ENCODE measurements around the gene CEP104. TPM values are rescaled to one million over a fixed set of nuclear protein-coding genes. Genes with fewer than 3 reads are reported as not detected.

CEP104 gene
- total RNA-seq, 2 experiments from 2014 or later = 33.6 to 35.5 TPM

DNA sequence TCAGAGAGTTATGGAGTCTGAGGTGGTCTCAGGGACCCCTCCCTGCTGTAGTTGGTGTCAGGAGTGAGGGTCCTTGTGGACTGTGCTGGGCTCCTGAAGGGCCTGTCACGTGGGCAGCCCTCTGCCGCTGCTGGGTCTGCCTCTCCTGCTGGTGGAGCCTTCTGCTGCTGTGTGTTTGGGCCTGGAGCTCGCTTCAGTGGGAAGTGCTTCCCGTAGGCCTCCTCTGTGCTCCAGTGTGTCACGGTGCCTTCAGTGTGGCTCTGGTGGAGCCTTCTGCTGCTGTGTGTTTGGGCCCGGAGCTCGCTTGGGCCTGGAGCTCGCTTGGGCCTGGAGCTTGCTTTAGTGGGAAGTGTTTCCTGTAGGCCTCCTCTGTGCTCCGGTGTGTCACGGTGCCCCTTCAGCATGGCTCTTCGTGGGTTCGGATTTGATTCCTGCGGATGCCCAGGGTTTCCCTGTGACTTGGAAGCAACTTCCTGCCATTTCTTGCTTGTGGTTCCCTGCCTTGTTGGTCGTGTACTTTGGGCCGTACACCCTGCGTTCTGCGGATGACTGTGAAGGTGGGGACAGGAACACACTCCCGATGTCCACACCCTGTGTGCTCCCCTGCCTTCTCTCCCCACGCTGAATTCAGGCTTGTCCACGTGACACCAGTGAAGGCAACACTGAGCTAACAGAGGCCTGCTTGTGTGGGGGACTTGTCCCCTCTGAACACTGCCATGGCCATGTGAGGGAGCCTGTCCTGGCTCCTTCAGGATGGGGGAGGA, 23.6 kb upstream of the CEP104 start:
- H3K27ac Mint-ChIP-seq = no peak overlapping the region
- peaks cover 5% of the 10 kb centered on the region for H3K4me1 Mint-ChIP-seq
- DNase-seq = no peak
- ChIA-PET POLR2A (interaction anchor here (0.7 kb wide), 1 partner anchor 20 kb away, joined by 3 read pairs; no protein-coding TSS in a partner anchor), CTCF (no interaction called here)
- H3K36me3 Mint-ChIP-seq (ENCODE audit: low read depth) = peaks cover 40% of the 10 kb centered on the region
- H3K9me3 Mint-ChIP-seq (ENCODE audit: low read depth) = peaks cover 5% of the 10 kb centered on the region
- H3K4me3 Mint-ChIP-seq = no peak overlapping the region
- no peak for ATAC-seq
- H3K27me3 Mint-ChIP-seq = no peaks in the 10 kb centered on the region
- intact Hi-C loops (cut with DNase I, micrococcal nuclease) = no loop called here

DNA sequence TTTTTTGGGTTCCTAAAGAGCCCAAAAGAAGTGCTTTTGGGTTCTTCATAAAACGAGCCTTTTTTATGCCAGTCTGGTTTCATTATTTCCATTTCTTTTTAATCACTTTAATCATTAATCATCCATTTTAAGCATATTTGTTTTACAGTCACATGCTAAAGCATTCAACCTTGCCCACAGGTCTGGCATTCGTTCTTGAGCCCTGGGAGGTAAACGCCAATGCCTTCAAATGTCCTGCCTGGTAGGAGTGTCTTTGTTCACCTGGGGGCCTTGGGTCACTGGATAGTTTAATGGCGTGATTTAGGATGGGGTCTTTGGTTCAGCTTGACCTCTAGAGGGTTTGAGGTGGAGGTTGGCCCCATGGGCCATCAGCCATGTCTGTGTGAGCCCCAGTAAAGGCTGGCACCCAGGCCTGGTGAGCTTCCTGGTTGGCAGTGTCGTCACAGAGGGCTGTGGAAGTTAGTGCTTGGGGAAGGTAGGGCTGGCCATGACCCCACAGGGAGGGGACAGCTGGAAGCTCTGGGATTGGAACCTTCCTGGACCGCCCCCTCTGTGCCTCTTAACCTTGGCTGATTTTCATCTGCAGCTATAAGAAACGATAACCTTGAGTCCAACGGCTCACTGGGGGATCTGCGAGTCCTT, 22.9 kb upstream of the CEP104 start:
- no peak overlapping the region for H3K27ac Mint-ChIP-seq
- no peaks in the 10 kb centered on the region for H3K27me3 Mint-ChIP-seq
- ATAC-seq (no peak), DNase-seq (no peak)
- intact Hi-C loops (cut with DNase I, micrococcal nuclease) = no loop called here
- peaks cover 4% of the 10 kb centered on the region for H3K4me1 Mint-ChIP-seq
- ChIA-PET CTCF (no interaction called here), POLR2A (interaction anchor here (0.7 kb wide), 1 partner anchor 21 kb away, joined by 3 read pairs; no protein-coding TSS in a partner anchor)
- H3K36me3 Mint-ChIP-seq (ENCODE audit: low read depth) = peaks cover 43% of the 10 kb centered on the region
- H3K4me3 Mint-ChIP-seq = no peak overlapping the region
- H3K9me3 Mint-ChIP-seq (ENCODE audit: low read depth) = peaks cover 5% of the 10 kb centered on the region

DNA sequence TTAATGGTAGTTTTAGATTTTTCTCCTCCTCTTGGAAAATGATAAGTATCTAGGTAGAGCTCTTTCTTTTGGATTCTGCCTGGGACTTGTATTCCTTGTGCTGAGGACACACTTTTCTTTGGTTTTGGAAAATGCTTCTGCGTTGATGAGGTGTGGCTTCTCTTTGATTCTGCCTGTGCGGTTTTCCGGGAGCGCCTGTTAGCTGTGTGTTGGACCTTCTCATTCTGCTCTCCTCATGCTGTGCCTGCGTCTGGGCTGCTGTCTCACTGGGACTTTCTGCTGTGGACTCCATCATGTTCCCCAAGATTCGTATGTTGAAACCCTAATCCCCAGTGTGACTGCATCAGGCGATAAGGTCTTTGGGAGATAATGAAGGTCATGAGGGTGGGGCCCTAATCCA, 22.1 kb upstream of the CEP104 start:
- CTCF ChIA-PET = no interaction called here
- POLR2A ChIA-PET = no interaction called here
- H3K27ac Mint-ChIP-seq = no peak overlapping the region

DNA sequence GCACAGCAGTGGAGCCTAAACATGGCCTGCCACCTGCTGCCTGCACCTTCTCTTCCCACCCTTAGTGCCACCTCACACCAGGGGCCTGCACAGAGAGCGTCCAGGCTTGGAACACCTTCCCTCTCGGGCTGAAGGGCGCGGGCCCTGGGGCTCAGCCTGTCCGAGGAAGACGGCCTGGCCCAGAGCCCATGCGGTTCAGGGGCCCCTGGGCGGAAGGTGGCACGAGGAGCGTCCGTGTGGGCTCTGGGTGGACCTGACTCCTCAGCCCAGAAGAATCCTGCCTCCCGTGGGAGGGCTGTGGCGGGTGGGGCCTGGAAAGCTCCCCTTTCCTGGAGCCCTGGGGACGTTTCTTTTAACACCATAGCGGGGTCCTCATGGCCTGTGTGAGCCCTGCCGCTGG, 19.7 kb upstream of the CEP104 start:
- Mint-ChIP-seq H3K9me3 (ENCODE audit: low read depth) (peaks cover 5% of the 10 kb centered on the region), H3K4me3 (no peak overlapping the region), H3K4me1 (no peaks in the 10 kb centered on the region), H3K36me3 (ENCODE audit: low read depth) (peaks cover 41% of the 10 kb centered on the region), H3K27ac (no peak overlapping the region), H3K27me3 (no peaks in the 10 kb centered on the region)
- intact Hi-C loops (cut with DNase I, micrococcal nuclease) = no loop called here
- ATAC-seq (no peak), DNase-seq (no peak)
- ChIA-PET CTCF (no interaction called here), POLR2A (no interaction called here)

More for the DNA sequence above, 22.1 kb upstream of the CEP104 start:
- Mint-ChIP-seq H3K4me1 (no peaks in the 10 kb centered on the region), H3K36me3 (ENCODE audit: low read depth) (peaks cover 36% of the 10 kb centered on the region), H3K9me3 (ENCODE audit: low read depth) (peaks cover 5% of the 10 kb centered on the region), H3K4me3 (no peak overlapping the region), H3K27me3 (no peaks in the 10 kb centered on the region)
- intact Hi-C loops (cut with DNase I, micrococcal nuclease) = no loop called here
- DNase-seq (no peak), ATAC-seq (no peak)

DNA sequence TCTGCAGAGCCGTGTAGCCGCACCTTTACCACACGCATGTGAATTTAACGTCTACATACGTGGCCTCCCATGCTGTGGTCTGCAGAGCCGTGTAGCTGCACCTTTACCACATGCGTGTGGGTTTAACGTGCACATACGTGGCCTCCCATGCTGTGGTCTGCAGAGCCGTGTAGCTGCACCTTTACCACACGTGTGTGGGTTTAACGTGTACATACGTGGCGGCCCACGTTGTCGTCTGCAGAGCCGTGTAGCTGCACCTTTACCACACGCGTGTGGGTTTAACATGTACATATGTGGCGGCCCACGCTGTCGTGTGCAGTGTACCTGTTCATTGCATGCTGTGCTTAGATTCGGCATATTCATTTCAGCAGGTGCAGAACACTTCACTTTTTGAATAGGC, 17.7 kb upstream of the CEP104 start:
- Mint-ChIP-seq H3K36me3 (ENCODE audit: low read depth) (peaks cover 41% of the 10 kb centered on the region), H3K4me3 (no peak overlapping the region), H3K4me1 (no peaks in the 10 kb centered on the region), H3K9me3 (ENCODE audit: low read depth) (peaks cover 5% of the 10 kb centered on the region), H3K27me3 (no peaks in the 10 kb centered on the region), H3K27ac (no peak overlapping the region)
- CTCF ChIA-PET = no interaction called here
- POLR2A ChIA-PET = no interaction called here
- no peak for DNase-seq
- intact Hi-C loops (cut with DNase I, micrococcal nuclease) = no loop called here
- no peak for ATAC-seq

DNA sequence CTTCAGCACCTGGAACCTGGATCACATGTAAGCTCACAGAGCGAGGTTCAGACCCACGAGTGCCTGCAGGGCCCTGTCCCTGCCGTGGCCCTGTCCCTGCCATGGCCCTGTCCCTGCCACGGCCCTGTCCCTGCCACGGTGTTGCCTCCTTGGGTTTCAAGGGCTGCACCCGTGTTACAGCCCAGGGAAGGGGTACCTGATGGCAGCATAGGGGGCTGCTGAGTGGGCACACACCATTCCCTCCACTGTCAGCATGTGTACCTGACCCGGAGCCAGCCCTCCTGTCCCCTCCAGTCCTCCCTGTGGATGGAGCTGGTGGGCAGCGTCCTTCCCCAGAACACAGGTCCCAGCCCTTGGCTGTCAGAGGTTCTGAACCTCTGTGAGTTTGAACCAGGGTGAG, 15.5 kb upstream of the CEP104 start:
- Mint-ChIP-seq H3K9me3 (ENCODE audit: low read depth) (no peaks in the 10 kb centered on the region), H3K4me3 (no peak overlapping the region), H3K27ac (no peak overlapping the region), H3K36me3 (ENCODE audit: low read depth) (peaks cover 37% of the 10 kb centered on the region), H3K27me3 (no peaks in the 10 kb centered on the region), H3K4me1 (no peaks in the 10 kb centered on the region)
- CTCF ChIA-PET = interaction anchor here (0.8 kb wide), 1 partner anchor 15 kb away, joined by 3 read pairs; the partner anchor contains the start of genes CEP104 and DFFB
- ATAC-seq = no peak
- DNase-seq = no peak
- POLR2A ChIA-PET = no interaction called here
- intact Hi-C loops (cut with DNase I, micrococcal nuclease) = no loop called here

DNA sequence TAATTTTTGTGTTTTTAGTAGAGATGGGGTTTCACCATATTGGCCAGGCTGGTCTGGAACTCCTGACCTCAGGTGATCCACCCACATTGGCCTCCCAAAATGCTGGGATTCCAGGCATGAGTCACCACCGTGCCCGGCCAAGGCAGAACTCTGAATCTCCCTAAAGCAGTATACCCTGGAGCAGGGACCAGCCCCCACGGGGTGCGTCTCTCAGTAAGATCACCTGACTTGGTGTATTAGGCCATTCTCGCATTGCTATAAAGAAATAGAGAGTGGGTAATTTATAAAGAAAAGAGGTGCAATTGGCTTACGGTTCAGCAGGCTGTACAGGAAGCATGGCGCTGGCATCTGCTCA, 14.4 kb upstream of the CEP104 start:
- POLR2A ChIA-PET = no interaction called here
- DNase-seq (no peak), ATAC-seq (no peak)
- H3K27ac Mint-ChIP-seq = no peak overlapping the region
- H3K36me3 Mint-ChIP-seq (ENCODE audit: low read depth) = peaks cover 41% of the 10 kb centered on the region
- H3K27me3 Mint-ChIP-seq = no peaks in the 10 kb centered on the region
- no peaks in the 10 kb centered on the region for H3K9me3 Mint-ChIP-seq (ENCODE audit: low read depth)
- intact Hi-C loops (cut with DNase I, micrococcal nuclease) = no loop called here
- CTCF ChIA-PET = no interaction called here
- no peak overlapping the region for H3K4me3 Mint-ChIP-seq
- no peaks in the 10 kb centered on the region for H3K4me1 Mint-ChIP-seq

DNA sequence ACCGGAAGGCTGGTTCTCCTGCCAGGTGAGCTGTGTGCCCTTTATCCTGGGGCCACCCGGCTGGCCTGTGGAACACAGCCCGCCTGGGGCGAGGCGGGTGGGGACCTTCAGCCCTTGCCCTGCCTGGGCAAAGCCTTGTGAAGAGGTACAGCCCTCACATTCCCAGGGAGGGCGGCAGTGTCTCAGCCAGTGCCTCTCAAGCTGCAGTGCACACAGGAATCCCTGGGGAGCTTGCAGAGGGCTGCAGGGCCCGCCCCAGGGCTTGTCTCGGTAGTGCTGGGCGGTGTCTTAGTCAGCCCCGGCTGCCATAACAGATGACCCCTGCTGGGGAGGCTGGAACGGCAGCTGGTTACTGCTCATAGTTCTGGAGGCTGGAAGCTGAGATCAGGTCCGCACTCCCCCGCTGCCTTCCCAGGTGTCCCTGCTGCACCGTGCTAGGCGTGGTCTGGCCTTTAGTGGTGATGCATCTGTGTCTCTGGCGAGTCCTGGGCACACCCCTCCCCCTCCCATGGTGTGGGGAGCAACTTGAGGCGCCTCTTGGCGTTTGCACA, 12.8 kb upstream of the CEP104 start:
- no peaks in the 10 kb centered on the region for H3K27me3 Mint-ChIP-seq
- intact Hi-C loops (cut with DNase I, micrococcal nuclease) = no loop called here
- H3K9me3 Mint-ChIP-seq (ENCODE audit: low read depth) = no peaks in the 10 kb centered on the region
- peaks cover 3% of the 10 kb centered on the region for H3K4me1 Mint-ChIP-seq
- no peak overlapping the region for H3K27ac Mint-ChIP-seq
- POLR2A ChIA-PET = no interaction called here
- no peak overlapping the region for H3K4me3 Mint-ChIP-seq
- no peak for ATAC-seq
- CTCF ChIA-PET = interaction anchor here (0.5 kb wide), 1 partner anchor 64 kb away, joined by 3 read pairs; no protein-coding TSS in a partner anchor
- no peak for DNase-seq
- H3K36me3 Mint-ChIP-seq (ENCODE audit: low read depth) = peaks cover 31% of the 10 kb centered on the region

DNA sequence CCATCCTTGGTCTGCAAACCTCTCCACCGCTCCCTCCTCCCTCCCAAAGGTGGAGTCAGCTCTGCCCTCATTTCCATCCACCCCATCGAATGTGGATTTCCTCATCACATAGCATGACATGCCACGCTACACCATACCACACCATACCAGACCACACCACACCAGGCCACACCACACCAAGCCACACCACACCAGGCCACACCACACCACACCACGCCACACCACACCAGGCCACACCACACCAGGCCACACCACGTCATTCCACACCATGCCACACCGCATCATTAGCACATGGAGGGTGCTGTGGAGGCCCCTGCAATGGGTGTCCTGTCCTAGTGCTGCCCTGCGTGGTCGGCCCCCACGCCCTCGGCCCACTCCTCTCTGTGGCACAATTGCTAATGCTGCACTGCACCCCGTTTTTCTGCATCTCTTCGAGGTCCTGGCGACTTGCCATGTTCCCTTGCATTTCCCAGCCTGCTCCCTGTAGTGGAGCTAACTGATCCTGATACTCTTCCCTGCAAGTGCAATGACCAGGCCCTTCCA, 11.5 kb upstream of the CEP104 start:
- ChIA-PET POLR2A (no interaction called here), CTCF (no interaction called here)
- Mint-ChIP-seq H3K36me3 (ENCODE audit: low read depth) (peaks cover 26% of the 10 kb centered on the region), H3K4me1 (peaks cover 4% of the 10 kb centered on the region), H3K9me3 (ENCODE audit: low read depth) (no peaks in the 10 kb centered on the region), H3K4me3 (no peak overlapping the region), H3K27ac (no peak overlapping the region), H3K27me3 (no peaks in the 10 kb centered on the region)
- intact Hi-C loops (cut with DNase I, micrococcal nuclease) = no loop called here
- ATAC-seq (no peak), DNase-seq (no peak)

DNA sequence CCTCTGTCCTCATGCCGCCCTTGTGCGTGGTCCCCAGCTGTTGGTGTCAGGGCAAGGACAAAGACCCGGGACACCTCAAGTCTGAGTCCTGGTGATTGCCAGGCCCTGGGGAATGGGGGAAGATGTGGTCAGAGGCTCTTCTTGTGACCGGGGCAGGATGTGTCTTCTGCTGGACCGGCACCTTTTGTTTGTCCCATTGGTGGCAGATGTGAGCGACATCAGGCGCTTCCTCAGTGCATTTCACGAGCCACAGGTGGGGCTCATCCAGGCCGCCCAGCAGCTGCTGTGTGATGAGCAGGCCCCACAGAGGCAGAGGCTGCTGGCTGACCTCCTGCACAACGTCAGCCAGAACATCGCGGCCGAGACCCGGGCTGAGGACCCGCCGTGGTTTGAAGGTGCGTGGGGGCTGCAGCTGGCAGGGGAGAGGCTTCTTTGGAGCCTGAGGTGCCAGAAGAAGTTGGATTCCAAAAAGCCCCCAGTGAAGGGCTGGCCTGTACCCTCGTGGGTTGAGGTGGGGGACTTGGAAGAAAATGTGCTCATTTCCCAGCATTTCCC, 8.7 kb upstream of the CEP104 start:
- CTCF ChIA-PET = no interaction called here
- Mint-ChIP-seq H3K27ac (no peak overlapping the region), H3K4me1 (peaks cover 4% of the 10 kb centered on the region), H3K9me3 (ENCODE audit: low read depth) (no peaks in the 10 kb centered on the region), H3K4me3 (no peak overlapping the region), H3K36me3 (ENCODE audit: low read depth) (peaks cover 24% of the 10 kb centered on the region), H3K27me3 (no peaks in the 10 kb centered on the region)
- ATAC-seq = no peak
- DNase-seq = no peak
- POLR2A ChIA-PET = no interaction called here
- intact Hi-C loops (cut with DNase I, micrococcal nuclease) = no loop called here

DNA sequence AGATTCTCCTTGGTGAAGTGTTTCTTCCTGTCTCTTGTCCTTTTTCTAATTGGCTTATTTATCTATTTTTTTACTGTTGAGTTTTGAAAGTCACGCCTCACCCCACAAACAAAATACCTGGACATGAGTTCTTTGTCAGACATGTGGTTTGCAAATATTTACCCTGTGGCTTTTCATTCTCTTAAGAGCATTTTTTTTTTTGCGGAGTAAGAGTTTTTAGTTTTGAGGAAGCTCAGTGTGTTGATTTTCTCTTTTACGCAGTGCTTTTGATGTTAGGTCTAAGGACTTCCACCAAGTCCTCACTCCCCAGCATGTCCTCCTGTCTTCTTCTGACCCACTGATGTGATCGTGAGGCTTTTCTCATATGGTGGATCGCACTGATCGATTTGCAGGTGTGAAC, 7.9 kb upstream of the CEP104 start:
- ChIA-PET POLR2A (no interaction called here), CTCF (no interaction called here)
- intact Hi-C loops (cut with DNase I, micrococcal nuclease) = no loop called here
- H3K27me3 Mint-ChIP-seq = no peaks in the 10 kb centered on the region
- ATAC-seq = no peak
- H3K4me1 Mint-ChIP-seq = peaks cover 4% of the 10 kb centered on the region
- H3K27ac Mint-ChIP-seq = no peak overlapping the region
- H3K36me3 Mint-ChIP-seq (ENCODE audit: low read depth) = peaks cover 20% of the 10 kb centered on the region
- DNase-seq = no peak
- H3K4me3 Mint-ChIP-seq = no peak overlapping the region
- H3K9me3 Mint-ChIP-seq (ENCODE audit: low read depth) = no peaks in the 10 kb centered on the region

Data from activated CD4-positive, alpha-beta T cell treated with anti-CD3 and anti-CD28 coated beads for 36 hours (primary cell).